Measurements from ENCODE around the gene SETD5. TPM values are rescaled to one million over a fixed set of nuclear protein-coding genes. Genes with fewer than 3 reads are reported as not detected.

SETD5 gene
- total RNA-seq, 1 donor from 2014 or later: 164 TPM

- intact Hi-C loops (cut with micrococcal nuclease): no loop called here
- H3K9me3 Mint-ChIP-seq: no peaks in the 10 kb centered on the region
These were observed 37.9 kb downstream of the SETD5 start for GRCh38 chr3:9435316-9435715.

GRCh38 chr3:9439331-9439730, 41.9 kb downstream of the SETD5 start:
- Mint-ChIP-seq H3K4me3 (no peak overlapping the region), H3K9me3 (no peaks in the 10 kb centered on the region), H3K27me3 (no peaks in the 10 kb centered on the region), H3K36me3 (ENCODE audit: low read depth) (peaks cover 71% of the 10 kb centered on the region), H3K27ac (no peak overlapping the region), H3K4me1 (peaks cover 8% of the 10 kb centered on the region)
- intact Hi-C loops (cut with micrococcal nuclease): no loop called here
- DNase-seq: no peak

More at GRCh38 chr3:9435316-9435715, 37.9 kb downstream of the SETD5 start:
- Mint-ChIP-seq H3K4me1 (peaks cover 4% of the 10 kb centered on the region), H3K36me3 (ENCODE audit: low read depth) (peaks cover 67% of the 10 kb centered on the region), H3K4me3 (no peak overlapping the region), H3K27me3 (no peaks in the 10 kb centered on the region), H3K27ac (no peak overlapping the region)
- no peak for DNase-seq

GRCh38 chr3:9441501-9442221, 44.2 kb downstream of the SETD5 start:
- Mint-ChIP-seq H3K9me3 (no peaks in the 10 kb centered on the region), H3K4me3 (no peak overlapping the region), H3K27ac (no peak overlapping the region), H3K27me3 (no peaks in the 10 kb centered on the region), H3K36me3 (ENCODE audit: low read depth) (peaks cover 69% of the 10 kb centered on the region), H3K4me1 (peaks cover 8% of the 10 kb centered on the region)
- DNase-seq: no peak
- intact Hi-C loops (cut with micrococcal nuclease): no loop called here

GRCh38 chr3:9448071-9448470, 50.7 kb downstream of the SETD5 start:
- peak overlapping the region; percentile 31 for H3K27ac Mint-ChIP-seq
- no peak overlapping the region for H3K4me3 Mint-ChIP-seq
- H3K27me3 Mint-ChIP-seq: no peaks in the 10 kb centered on the region
- H3K36me3 Mint-ChIP-seq (ENCODE audit: low read depth): peaks cover 65% of the 10 kb centered on the region
- no peaks in the 10 kb centered on the region for H3K9me3 Mint-ChIP-seq
- intact Hi-C loops (cut with micrococcal nuclease): no loop called here
- H3K4me1 Mint-ChIP-seq: peaks cover 24% of the 10 kb centered on the region
- no peak for DNase-seq

GRCh38 chr3:9448643-9449042, 51.2 kb downstream of the SETD5 start:
- peaks cover 27% of the 10 kb centered on the region for H3K4me1 Mint-ChIP-seq
- H3K27me3 Mint-ChIP-seq: no peaks in the 10 kb centered on the region
- H3K27ac Mint-ChIP-seq: peak overlapping the region; percentile 31
- H3K36me3 Mint-ChIP-seq (ENCODE audit: low read depth): peaks cover 63% of the 10 kb centered on the region
- intact Hi-C loops (cut with micrococcal nuclease): no loop called here
- no peak for DNase-seq
- H3K4me3 Mint-ChIP-seq: no peak overlapping the region
- no peaks in the 10 kb centered on the region for H3K9me3 Mint-ChIP-seq

- no peak overlapping the region for H3K4me3 Mint-ChIP-seq
- no peaks in the 10 kb centered on the region for H3K9me3 Mint-ChIP-seq
- intact Hi-C loops (cut with micrococcal nuclease): loop anchor here (2.0 kb wide), 1 partner anchor 15 kb away; no protein-coding TSS in a partner anchor
- H3K4me1 Mint-ChIP-seq: peaks cover 27% of the 10 kb centered on the region
- no peaks in the 10 kb centered on the region for H3K27me3 Mint-ChIP-seq
- peak overlapping the region; percentile 26 for H3K27ac Mint-ChIP-seq
- no peak for DNase-seq
- H3K36me3 Mint-ChIP-seq (ENCODE audit: low read depth): peaks cover 58% of the 10 kb centered on the region
These were observed 52.7 kb downstream of the SETD5 start for GRCh38 chr3:9450126-9450525.

- no peak overlapping the region for H3K27ac Mint-ChIP-seq
- intact Hi-C loops (cut with micrococcal nuclease): loop anchor here (2.0 kb wide), 1 partner anchor 14 kb away; no protein-coding TSS in a partner anchor
- peaks cover 27% of the 10 kb centered on the region for H3K4me1 Mint-ChIP-seq
- H3K9me3 Mint-ChIP-seq: no peaks in the 10 kb centered on the region
- H3K4me3 Mint-ChIP-seq: no peak overlapping the region
- no peaks in the 10 kb centered on the region for H3K27me3 Mint-ChIP-seq
- DNase-seq: no peak
- peaks cover 58% of the 10 kb centered on the region for H3K36me3 Mint-ChIP-seq (ENCODE audit: low read depth)
These were observed 53.6 kb downstream of the SETD5 start for GRCh38 chr3:9450991-9451390.

GRCh38 chr3:9452417-9452816, 55.0 kb downstream of the SETD5 start:
- H3K27me3 Mint-ChIP-seq: no peaks in the 10 kb centered on the region
- DNase-seq: no peak
- intact Hi-C loops (cut with micrococcal nuclease): loop anchor here (1.0 kb wide), 1 partner anchor 54 kb away; no protein-coding TSS in a partner anchor
- H3K36me3 Mint-ChIP-seq (ENCODE audit: low read depth): peaks cover 54% of the 10 kb centered on the region
- H3K4me1 Mint-ChIP-seq: peaks cover 27% of the 10 kb centered on the region
- H3K9me3 Mint-ChIP-seq: no peaks in the 10 kb centered on the region
- H3K27ac Mint-ChIP-seq: peak overlapping the region; percentile 78
- H3K4me3 Mint-ChIP-seq: peak overlapping the region; percentile 48

GRCh38 chr3:9455596-9456131, 58.2 kb downstream of the SETD5 start:
- no peak overlapping the region for H3K4me3 Mint-ChIP-seq
- DNase-seq: no peak
- intact Hi-C loops (cut with micrococcal nuclease): no loop called here
- H3K4me1 Mint-ChIP-seq: peaks cover 19% of the 10 kb centered on the region
- peaks cover 37% of the 10 kb centered on the region for H3K36me3 Mint-ChIP-seq (ENCODE audit: low read depth)
- no peaks in the 10 kb centered on the region for H3K27me3 Mint-ChIP-seq
- H3K9me3 Mint-ChIP-seq: no peaks in the 10 kb centered on the region
- no peak overlapping the region for H3K27ac Mint-ChIP-seq

GRCh38 chr3:9467451-9467850, 70.0 kb downstream of the SETD5 start:
- intact Hi-C loops (cut with micrococcal nuclease): no loop called here
- Mint-ChIP-seq H3K4me1 (peaks cover 25% of the 10 kb centered on the region), H3K36me3 (ENCODE audit: low read depth) (peaks cover 61% of the 10 kb centered on the region), H3K27ac (peak overlapping the region; percentile 80), H3K9me3 (no peaks in the 10 kb centered on the region), H3K27me3 (no peaks in the 10 kb centered on the region), H3K4me3 (no peak overlapping the region)
- DNase-seq: no peak

- no peak for DNase-seq
- H3K4me3 Mint-ChIP-seq: no peak overlapping the region
- peaks cover 67% of the 10 kb centered on the region for H3K36me3 Mint-ChIP-seq (ENCODE audit: low read depth)
- H3K27me3 Mint-ChIP-seq: no peaks in the 10 kb centered on the region
- peaks cover 25% of the 10 kb centered on the region for H3K4me1 Mint-ChIP-seq
- H3K27ac Mint-ChIP-seq: peak overlapping the region; percentile 80
- no peaks in the 10 kb centered on the region for H3K9me3 Mint-ChIP-seq
- intact Hi-C loops (cut with micrococcal nuclease): no loop called here
These were observed 71.0 kb downstream of the SETD5 start for GRCh38 chr3:9468460-9468859.

- no peaks in the 10 kb centered on the region for H3K9me3 Mint-ChIP-seq
- H3K36me3 Mint-ChIP-seq (ENCODE audit: low read depth): peaks cover 71% of the 10 kb centered on the region
- H3K4me1 Mint-ChIP-seq: peaks cover 25% of the 10 kb centered on the region
- no peak overlapping the region for H3K4me3 Mint-ChIP-seq
- no peaks in the 10 kb centered on the region for H3K27me3 Mint-ChIP-seq
- H3K27ac Mint-ChIP-seq: peak overlapping the region; percentile 4
- DNase-seq: no peak
- intact Hi-C loops (cut with micrococcal nuclease): no loop called here
These were observed 72.6 kb downstream of the SETD5 start for GRCh38 chr3:9469986-9470385.

- Mint-ChIP-seq H3K4me1 (peaks cover 13% of the 10 kb centered on the region), H3K4me3 (no peak overlapping the region), H3K27me3 (no peaks in the 10 kb centered on the region), H3K9me3 (no peaks in the 10 kb centered on the region), H3K27ac (no peak overlapping the region), H3K36me3 (ENCODE audit: low read depth) (peaks cover 72% of the 10 kb centered on the region)
- DNase-seq: no peak
- intact Hi-C loops (cut with micrococcal nuclease): no loop called here
These were observed 76.2 kb downstream of the SETD5 start for GRCh38 chr3:9473496-9474065.

- Mint-ChIP-seq H3K27me3 (no peaks in the 10 kb centered on the region), H3K4me1 (peaks cover 8% of the 10 kb centered on the region), H3K27ac (no peak overlapping the region), H3K4me3 (no peak overlapping the region), H3K36me3 (ENCODE audit: low read depth) (peaks cover 75% of the 10 kb centered on the region), H3K9me3 (no peaks in the 10 kb centered on the region)
- DNase-seq: no peak
- intact Hi-C loops (cut with micrococcal nuclease): no loop called here
These were observed 77.1 kb downstream of the SETD5 start for GRCh38 chr3:9474482-9474881.

All from activated CD4-positive, alpha-beta T cell treated with anti-CD3 and anti-CD28 coated beads, Interleukin-2, amount 10 ng/mL, durations not matched to agents 24 days and 14 days (primary cell).